Measurements from ENCODE around the gene CD14. TPM values are rescaled to one million over a fixed set of nuclear protein-coding genes. Genes with fewer than 3 reads are reported as not detected.

CD14 gene
- total RNA-seq (4.1 and 10.9 TPM in 2 replicates), polyA plus RNA-seq (0.32 and 0.45 TPM in 2 replicates), polyA minus RNA-seq (ENCODE audit: low replicate concordance) (not detected in 2 replicates)
- 0.49 and 1.4 TPM in 2 replicates for polyA plus RNA-seq (2012)

DNA sequence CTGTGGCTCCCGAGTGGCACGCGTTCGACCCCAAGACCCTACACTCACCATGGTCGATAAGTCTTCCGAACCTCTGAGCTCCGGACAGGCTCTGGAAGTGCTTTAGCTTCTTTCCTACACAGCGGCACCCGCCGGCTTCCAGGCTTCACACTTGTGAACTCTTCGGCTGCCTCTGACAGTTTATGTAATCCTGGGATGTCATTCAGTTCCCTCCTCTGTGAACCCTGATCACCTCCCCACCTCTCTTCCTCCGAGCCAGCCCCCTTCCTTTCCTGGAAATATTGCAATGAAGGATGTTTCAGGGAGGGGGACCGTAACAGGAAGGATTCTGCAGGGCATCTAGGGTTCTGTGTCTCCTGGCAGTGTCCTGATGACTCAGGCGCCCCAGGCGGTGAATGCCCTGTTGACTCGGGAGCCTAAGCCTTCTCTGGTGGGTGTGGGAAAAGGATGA is at the start of gene CD14:
TSS of gene CD14 (minus strand) at position 155 of the 451 bp plus-strand sequence. CDS start at position 51, 104 bp downstream.
- Histone ChIP-seq H3K9me3 (ENCODE audit: control insufficient read depth, insufficient read depth, low read depth, low read length) (no peaks in the 10 kb centered on the region), H3K27ac (ENCODE audit: insufficient read depth, low read length) (no peak within 1 kb of the TSS), H3K36me3 (ENCODE audit: control insufficient read depth, insufficient read depth, low read length) (no peaks in the 10 kb centered on the region), H3K27me3 (ENCODE audit: control insufficient read depth, insufficient read depth, low read length) (no peaks in the 10 kb centered on the region), H2AFZ (ENCODE audit: low read length) (peak within 1 kb of the TSS; percentile 98), H3K9ac (ENCODE audit: insufficient read depth, low read length) (no peak within 1 kb of the TSS), H4K20me1 (ENCODE audit: control insufficient read depth, extremely low read depth, insufficient read depth, low read length) (no peaks in the 10 kb centered on the region), H3K4me2 (ENCODE audit: extremely low read depth, insufficient read depth, low read length) (peak within 1 kb of the TSS; percentile 98), H3K79me2 (ENCODE audit: control insufficient read depth, insufficient read depth, low read length) (no peaks in the 10 kb centered on the region), H3K4me1 (ENCODE audit: control insufficient read depth, extremely low read depth, insufficient read depth, low read length) (peaks cover 2% of the 10 kb centered on the region), H3K4me3 (replicated peaks in 1 of 4; ENCODE audit: control extremely low read depth in 1 of 4, insufficient read depth in 1 of 4, low read depth in 3 of 4, low read length in 4 of 4) (peak within 1 kb of the TSS; percentile 15 to 56 (median 54))
- peak in 1 of 2 donors; percentile 24 for DNase-seq (ENCODE audit: low read depth in 2 of 2)
- TF ChIP-seq, protein P1, sequence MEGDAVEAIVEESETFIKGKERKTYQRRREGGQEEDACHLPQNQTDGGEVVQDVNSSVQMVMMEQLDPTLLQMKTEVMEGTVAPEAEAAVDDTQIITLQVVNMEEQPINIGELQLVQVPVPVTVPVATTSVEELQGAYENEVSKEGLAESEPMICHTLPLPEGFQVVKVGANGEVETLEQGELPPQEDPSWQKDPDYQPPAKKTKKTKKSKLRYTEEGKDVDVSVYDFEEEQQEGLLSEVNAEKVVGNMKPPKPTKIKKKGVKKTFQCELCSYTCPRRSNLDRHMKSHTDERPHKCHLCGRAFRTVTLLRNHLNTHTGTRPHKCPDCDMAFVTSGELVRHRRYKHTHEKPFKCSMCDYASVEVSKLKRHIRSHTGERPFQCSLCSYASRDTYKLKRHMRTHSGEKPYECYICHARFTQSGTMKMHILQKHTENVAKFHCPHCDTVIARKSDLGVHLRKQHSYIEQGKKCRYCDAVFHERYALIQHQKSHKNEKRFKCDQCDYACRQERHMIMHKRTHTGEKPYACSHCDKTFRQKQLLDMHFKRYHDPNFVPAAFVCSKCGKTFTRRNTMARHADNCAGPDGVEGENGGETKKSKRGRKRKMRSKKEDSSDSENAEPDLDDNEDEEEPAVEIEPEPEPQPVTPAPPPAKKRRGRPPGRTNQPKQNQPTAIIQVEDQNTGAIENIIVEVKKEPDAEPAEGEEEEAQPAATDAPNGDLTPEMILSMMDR (conservative IDR thresholded peaks at IDR 0.05 in 1 of 2, IDR thresholded peaks at IDR 0.05 in 1 of 2; ENCODE audit: low read depth in 1 of 2, low read length in 2 of 2): no peak

DNA sequence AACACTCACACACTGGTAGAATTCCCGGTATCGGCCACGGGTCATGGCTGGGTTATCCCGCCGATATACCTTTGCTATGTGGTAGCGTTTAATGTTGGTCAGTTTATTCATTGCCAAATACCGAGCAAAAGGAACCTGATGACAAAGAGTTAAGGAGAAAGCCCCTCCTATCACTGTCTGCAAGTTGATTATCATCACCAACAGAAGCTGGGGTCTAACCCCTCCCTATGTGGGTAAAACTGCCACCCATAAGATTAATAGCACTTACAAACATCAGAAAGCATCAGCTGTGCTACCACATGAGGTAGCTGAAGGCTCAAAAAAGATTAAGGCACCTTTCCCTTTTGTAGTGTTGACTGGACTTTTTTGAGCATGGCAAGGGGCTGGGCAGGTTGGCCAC is 46.0 kb upstream of the CD14 start:
- H3K27me3 ChIP-seq (ENCODE audit: control insufficient read depth, insufficient read depth, low read length): no peaks in the 10 kb centered on the region
- H2AFZ ChIP-seq (ENCODE audit: low read length): no peak overlapping the region
- H3K27ac ChIP-seq (ENCODE audit: insufficient read depth, low read length): no peak overlapping the region
- TF ChIP-seq, protein P1 (conservative IDR thresholded peaks at IDR 0.05 in 1 of 2, IDR thresholded peaks at IDR 0.05 in 1 of 2; ENCODE audit: low read depth in 1 of 2, low read length in 2 of 2): no peak
- TF ChIP-seq EZH2 (IDR thresholded peaks at IDR 0.05; ENCODE audit: low read length, missing control alignments): no peak
- H3K9ac ChIP-seq (ENCODE audit: insufficient read depth, low read length): no peak overlapping the region
- no peaks in the 10 kb centered on the region for H3K4me1 ChIP-seq (ENCODE audit: control insufficient read depth, extremely low read depth, insufficient read depth, low read length)
- H3K36me3 ChIP-seq (ENCODE audit: control insufficient read depth, insufficient read depth, low read length): peaks cover 16% of the 10 kb centered on the region
- no peaks in the 10 kb centered on the region for H3K9me3 ChIP-seq (ENCODE audit: control insufficient read depth, insufficient read depth, low read depth, low read length)
- H3K4me2 ChIP-seq (ENCODE audit: extremely low read depth, insufficient read depth, low read length): no peak overlapping the region
- no peak overlapping the region for H3K4me3 ChIP-seq (replicated peaks in 1 of 4; ENCODE audit: control extremely low read depth in 1 of 4, insufficient read depth in 1 of 4, low read depth in 3 of 4, low read length in 4 of 4)
- H4K20me1 ChIP-seq (ENCODE audit: control insufficient read depth, extremely low read depth, insufficient read depth, low read length): no peaks in the 10 kb centered on the region
- H3K79me2 ChIP-seq (ENCODE audit: control insufficient read depth, insufficient read depth, low read length): no peaks in the 10 kb centered on the region
- no peak for DNase-seq (ENCODE audit: low read depth in 2 of 2)

DNA sequence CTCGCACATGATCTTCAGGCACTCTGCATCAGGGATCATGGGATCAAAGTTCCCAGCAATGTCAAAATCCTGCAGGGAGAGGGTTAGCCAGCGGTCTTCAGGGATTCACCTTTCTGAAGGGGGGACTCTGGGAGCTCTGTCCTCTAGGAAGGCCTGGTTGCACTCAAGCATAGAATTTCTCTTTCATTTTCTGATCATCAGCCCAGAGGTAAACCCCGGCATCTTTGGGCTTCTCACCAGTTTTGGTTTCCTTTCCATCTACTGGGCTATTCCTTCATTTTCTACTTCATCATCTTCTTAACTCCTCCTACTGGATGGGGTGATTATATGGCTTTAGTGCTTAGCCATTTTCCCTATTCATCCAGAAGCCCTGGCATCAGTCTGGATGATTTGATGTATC is 45.0 kb upstream of the CD14 start:
- H3K9ac ChIP-seq (ENCODE audit: insufficient read depth, low read length): no peak overlapping the region
- no peak overlapping the region for H3K4me2 ChIP-seq (ENCODE audit: extremely low read depth, insufficient read depth, low read length)
- no peaks in the 10 kb centered on the region for H3K79me2 ChIP-seq (ENCODE audit: control insufficient read depth, insufficient read depth, low read length)
- TF ChIP-seq, protein P1 (conservative IDR thresholded peaks at IDR 0.05 in 1 of 2, IDR thresholded peaks at IDR 0.05 in 1 of 2; ENCODE audit: low read depth in 1 of 2, low read length in 2 of 2): no peak
- TF ChIP-seq EZH2 (IDR thresholded peaks at IDR 0.05; ENCODE audit: low read length, missing control alignments): no peak
- H4K20me1 ChIP-seq (ENCODE audit: control insufficient read depth, extremely low read depth, insufficient read depth, low read length): no peaks in the 10 kb centered on the region
- no peak overlapping the region for H3K4me3 ChIP-seq (replicated peaks in 1 of 4; ENCODE audit: control extremely low read depth in 1 of 4, insufficient read depth in 1 of 4, low read depth in 3 of 4, low read length in 4 of 4)
- H2AFZ ChIP-seq (ENCODE audit: low read length): no peak overlapping the region
- H3K36me3 ChIP-seq (ENCODE audit: control insufficient read depth, insufficient read depth, low read length): peaks cover 22% of the 10 kb centered on the region
- H3K4me1 ChIP-seq (ENCODE audit: control insufficient read depth, extremely low read depth, insufficient read depth, low read length): no peaks in the 10 kb centered on the region
- no peak for DNase-seq (ENCODE audit: low read depth in 2 of 2)
- H3K27ac ChIP-seq (ENCODE audit: insufficient read depth, low read length): no peak overlapping the region
- H3K9me3 ChIP-seq (ENCODE audit: control insufficient read depth, insufficient read depth, low read depth, low read length): no peaks in the 10 kb centered on the region
- H3K27me3 ChIP-seq (ENCODE audit: control insufficient read depth, insufficient read depth, low read length): no peaks in the 10 kb centered on the region

Data from fibroblast of lung (primary cell).